HG03175 (cell line): ENCODE results near the gene GLB1L2.

Source experiments
- ATAC-seq: cut with Tn5 transposase; IDR thresholded peaks from one replicate; pipeline ENCODE4 v1.9.1; 2021; ENCODE audit warnings: mild to moderate bottlenecking, moderate library complexity; ENCODE audit not compliant: unreplicated experiment

GLB1L2 gene

DNA sequence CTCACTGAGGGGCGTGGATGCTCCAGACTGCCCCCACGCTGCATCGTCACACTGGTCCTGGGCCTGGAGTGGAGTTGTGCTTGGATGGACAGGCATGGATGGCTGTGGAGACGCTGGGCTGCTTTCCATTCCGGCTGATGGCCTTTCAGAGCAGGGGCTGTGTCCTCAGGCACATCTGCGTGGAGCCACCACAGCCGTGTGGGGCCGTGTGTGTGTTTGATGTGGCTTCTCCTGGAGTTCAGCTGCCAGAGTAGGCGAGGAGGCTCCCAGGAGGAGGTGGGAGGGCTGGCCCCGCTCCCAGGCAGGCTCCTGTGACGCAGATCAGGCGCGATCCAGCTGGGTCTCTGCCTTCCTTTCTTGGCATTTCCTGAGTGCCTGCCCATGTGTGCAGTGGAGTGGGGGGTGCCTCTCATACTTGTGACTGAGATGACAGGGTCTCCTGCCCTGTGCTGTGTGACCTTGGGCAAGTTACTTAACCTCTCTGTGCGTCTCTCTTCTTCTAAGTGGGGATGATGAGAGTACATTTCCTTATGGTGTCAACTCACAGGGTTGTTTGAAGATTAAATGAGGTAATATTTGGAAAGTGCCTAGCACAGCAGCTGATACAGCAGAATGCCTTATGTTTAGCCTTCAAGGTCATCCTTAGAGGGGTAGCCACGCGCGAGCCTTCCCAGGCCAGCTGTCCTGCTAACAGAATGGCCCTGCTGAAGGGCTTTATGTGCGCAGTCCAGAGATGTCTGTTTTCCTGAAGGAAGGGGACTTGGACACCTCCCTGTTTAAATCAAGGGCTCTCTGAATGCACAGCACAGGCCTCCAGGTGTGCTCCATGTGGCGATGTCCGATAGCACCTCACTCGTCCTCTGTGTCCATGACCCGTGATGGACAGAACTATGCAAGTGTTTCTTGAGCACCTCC is 33.5 kb downstream of the GLB1L2 start:
- no peak for ATAC-seq

DNA sequence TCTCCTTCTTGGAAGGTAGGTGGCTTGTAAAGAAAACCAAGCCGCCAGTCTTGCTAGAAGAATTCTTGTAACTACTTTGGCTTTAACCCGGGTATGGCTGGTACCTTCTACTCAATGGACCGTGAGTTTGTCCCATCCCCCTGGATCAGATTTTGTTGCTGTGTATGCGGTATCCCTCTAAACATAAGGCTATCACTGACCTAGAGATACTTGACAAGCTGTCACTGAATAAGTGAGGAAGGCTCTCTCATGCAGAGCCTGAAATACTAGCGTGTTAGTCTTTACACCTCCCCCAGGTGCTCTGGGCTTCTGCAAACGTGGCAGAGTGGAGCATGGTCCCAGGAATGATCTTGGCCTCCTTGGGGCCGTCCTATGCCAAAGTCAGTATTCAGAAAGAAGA is 34.5 kb downstream of the GLB1L2 start:
- ATAC-seq = no peak

- no peak for ATAC-seq
Measured at GRCh38 chr11:134367781-134368180, 36.0 kb downstream of the GLB1L2 start.

- no peak for ATAC-seq
Measured at GRCh38 chr11:134369656-134370525, 38.1 kb downstream of the GLB1L2 start.

- ATAC-seq = no peak
Measured at GRCh38 chr11:134370526-134371435, 39.0 kb downstream of the GLB1L2 start.

DNA sequence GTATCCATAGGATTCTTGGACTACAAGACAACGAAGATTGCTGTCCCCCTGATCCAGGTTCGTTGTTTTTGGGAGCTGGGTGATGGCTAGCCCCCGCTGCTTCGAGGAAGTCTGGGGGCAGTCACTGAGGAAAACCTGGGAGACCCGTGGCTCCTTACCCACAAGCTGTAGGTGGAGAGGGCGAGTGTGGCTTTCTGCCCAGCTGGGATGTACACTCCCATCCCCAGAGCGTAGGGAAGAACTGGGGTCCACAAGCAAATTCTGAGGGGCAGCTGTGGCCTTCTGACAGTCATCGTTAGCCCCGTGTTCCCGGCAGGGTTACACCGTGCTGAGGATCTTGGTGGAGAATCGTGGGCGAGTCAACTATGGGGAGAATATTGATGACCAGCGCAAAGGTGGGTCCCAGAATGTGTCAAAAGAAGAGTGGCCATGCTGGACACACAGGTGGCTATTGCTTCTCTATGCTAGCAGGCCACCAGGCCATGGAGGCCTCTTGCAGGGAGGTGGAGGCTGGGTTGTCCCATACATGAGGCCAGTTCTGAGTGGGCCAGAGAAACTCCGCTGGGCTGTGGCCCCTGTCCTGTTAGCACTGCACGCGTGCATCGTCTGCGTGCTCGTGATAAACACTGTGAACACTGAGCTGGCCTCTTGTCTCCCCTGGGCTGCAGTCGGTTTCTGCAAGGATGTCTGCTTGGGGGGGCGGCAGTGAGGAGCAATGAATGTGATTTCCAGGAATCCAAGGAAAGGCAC is 39.8 kb downstream of the GLB1L2 start:
- ATAC-seq = no peak

GRCh38 chr11:134372536-134372935 is 40.7 kb downstream of the GLB1L2 start:
- ATAC-seq = no peak

GRCh38 chr11:134372961-134373360 is 41.2 kb downstream of the GLB1L2 start:
- no peak for ATAC-seq

- no peak for ATAC-seq
Measured at GRCh38 chr11:134373591-134374052, 41.8 kb downstream of the GLB1L2 start.

GRCh38 chr11:134374171-134374570 is 42.4 kb downstream of the GLB1L2 start:
- no peak for ATAC-seq

DNA sequence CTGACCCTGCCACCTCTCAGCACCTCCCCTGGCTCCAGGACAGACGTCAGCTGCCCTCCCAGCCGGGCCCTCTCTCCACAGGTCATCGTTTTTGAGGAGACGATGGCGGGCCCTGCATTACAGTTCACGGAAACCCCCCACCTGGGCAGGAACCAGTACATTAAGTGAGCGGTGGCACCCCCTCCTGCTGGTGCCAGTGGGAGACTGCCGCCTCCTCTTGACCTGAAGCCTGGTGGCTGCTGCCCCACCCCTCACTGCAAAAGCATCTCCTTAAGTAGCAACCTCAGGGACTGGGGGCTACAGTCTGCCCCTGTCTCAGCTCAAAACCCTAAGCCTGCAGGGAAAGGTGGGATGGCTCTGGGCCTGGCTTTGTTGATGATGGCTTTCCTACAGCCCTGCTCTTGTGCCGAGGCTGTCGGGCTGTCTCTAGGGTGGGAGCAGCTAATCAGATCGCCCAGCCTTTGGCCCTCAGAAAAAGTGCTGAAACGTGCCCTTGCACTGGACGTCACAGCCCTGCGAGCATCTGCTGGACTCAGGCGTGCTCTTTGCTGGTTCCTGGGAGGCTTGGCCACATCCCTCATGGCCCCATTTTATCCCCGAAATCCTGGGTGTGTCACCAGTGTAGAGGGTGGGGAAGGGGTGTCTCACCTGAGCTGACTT is 43.2 kb downstream of the GLB1L2 start:
- no peak for ATAC-seq

- ATAC-seq = no peak
Measured at GRCh38 chr11:134376150-134376921, 44.5 kb downstream of the GLB1L2 start.

DNA sequence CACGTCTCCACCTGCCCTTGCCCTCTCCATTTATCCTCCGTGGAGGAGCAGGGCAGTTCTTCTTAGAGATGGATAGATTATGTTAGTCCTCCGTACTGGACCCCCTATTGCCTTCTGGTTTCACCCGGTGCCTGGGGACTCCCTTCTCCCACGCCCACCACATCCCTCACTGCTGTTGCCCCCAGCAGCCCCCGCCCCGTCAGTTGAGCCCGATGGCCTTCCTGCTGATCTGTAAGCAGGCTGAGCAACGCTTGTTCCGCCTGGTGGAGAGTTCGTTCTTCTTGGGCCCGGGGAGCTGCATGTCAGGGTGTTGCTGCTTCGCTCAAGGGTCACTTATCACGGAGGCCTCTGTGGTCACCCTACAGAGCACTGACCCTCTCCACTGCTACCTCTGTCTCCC is 46.1 kb downstream of the GLB1L2 start:
- ATAC-seq = no peak

GRCh38 chr11:134379241-134379640 is 47.5 kb downstream of the GLB1L2 start:
- ATAC-seq = no peak

- no peak for ATAC-seq
Measured at GRCh38 chr11:134380229-134380628, 48.4 kb downstream of the GLB1L2 start.

DNA sequence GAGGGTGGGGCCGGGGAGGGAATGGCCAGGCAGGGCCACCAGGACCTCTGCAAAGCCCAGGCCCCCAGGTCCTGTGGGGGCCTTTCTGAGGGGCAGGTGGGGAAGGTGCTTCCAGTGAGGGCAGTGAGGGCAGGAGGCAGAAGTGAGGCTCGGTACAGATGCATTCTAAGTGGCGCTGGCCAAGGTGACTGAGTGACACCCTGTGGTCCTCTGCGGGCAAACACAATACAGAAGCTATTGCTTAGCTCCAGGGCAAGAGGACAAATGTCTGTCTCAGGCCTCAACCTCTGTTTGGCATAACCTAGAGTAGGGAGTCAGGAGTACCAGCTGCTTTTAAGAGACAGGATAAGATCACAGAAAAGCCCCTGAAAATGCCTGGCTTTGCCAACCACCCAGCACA is 49.0 kb downstream of the GLB1L2 start:
- no peak for ATAC-seq

- no peak for ATAC-seq
Measured at GRCh38 chr11:134382257-134382656, 50.5 kb downstream of the GLB1L2 start.

DNA sequence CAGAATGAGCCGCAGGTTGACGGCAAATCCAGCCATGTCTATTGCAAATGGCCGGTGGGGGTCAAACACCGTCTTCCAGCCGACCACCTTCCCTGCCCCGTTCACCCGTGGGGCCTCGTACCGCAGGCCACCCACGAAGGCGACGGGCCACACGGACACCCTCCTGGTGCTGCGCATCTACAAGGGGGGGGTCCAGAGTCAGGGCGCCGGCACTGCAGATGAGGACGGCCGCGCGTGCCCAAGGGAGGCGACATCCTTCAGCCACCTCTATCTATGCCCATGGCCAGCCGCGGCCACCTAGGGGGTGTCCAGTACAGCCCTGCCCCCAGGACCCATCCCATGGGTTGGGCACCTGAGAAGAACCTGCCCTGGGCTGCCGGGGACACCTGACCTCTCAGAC is 51.0 kb downstream of the GLB1L2 start:
- no peak for ATAC-seq
